Left ventricle myocardium inferior (tissue), 1 donor: ENCODE data around the gene AATF. TPM values are rescaled to one million over a fixed set of nuclear protein-coding genes. Genes with fewer than 3 reads are reported as not detected.
"Not testable (repeated sequence)": the region's sequence is repeated elsewhere in the genome, so short reads cannot be mapped to it uniquely, and the experiment has no call there.

Source experiments
- DNase-seq: peaks from one replicate; pipeline ENCODE4 v3.0.0-alpha.2; 2020
- H3K27ac ChIP-seq: fragments of 200-600 bp; replicated peaks from 2 replicates; pipeline ENCODE4 v1.8.0; 2021
- H3K27me3 ChIP-seq: fragments of 200-600 bp; 2 replicates; pipeline ENCODE4 v1.8.0; 2021; ENCODE audit warnings: low read depth
- H3K36me3 ChIP-seq: fragments of 200-600 bp; 2 replicates; pipeline ENCODE4 v1.8.0; 2021
- H3K4me1 ChIP-seq: fragments of 200-600 bp; 2 replicates; pipeline ENCODE4 v1.8.0; 2021
- H3K4me3 ChIP-seq: fragments of 200-600 bp; 2 replicates; pipeline ENCODE4 v1.8.0; 2021; ENCODE audit warnings: mild to moderate bottlenecking, moderate library complexity
- H3K9me3 ChIP-seq: fragments of 200-600 bp; replicated peaks from 2 replicates; pipeline ENCODE4 v1.8.0; 2021
- intact Hi-C: fragments of 100-400 bp; cut with micrococcal nuclease; formaldehyde crosslinking; loops from one replicate; pipeline ENCODE4 v1.11.0; 2022
- total RNA-seq: library from RNA; stranded (reverse); fragmentation: NEBNext Ultra II Directional; extraction: Animal tissue kit (Norgen Biotek cat#: 25700); gene quantifications from one replicate; pipeline ENCODE4 v1.2.1, GENCODE V29; 2021
- TF ChIP-seq, protein P1 (sequence below): fragments of 200-600 bp; IDR thresholded peaks from 2 replicates; pipeline ENCODE4 v1.8.0; 2021; ENCODE audit warnings: antibody characterized with exemption, mild to moderate bottlenecking, borderline replicate concordance
- donor health status: DM: no; HTN: yes; CAD: no; lungs with severe emphysema.

AATF gene
- total RNA-seq, 1 donor from 2014 or later: 24.2 TPM

DNA sequence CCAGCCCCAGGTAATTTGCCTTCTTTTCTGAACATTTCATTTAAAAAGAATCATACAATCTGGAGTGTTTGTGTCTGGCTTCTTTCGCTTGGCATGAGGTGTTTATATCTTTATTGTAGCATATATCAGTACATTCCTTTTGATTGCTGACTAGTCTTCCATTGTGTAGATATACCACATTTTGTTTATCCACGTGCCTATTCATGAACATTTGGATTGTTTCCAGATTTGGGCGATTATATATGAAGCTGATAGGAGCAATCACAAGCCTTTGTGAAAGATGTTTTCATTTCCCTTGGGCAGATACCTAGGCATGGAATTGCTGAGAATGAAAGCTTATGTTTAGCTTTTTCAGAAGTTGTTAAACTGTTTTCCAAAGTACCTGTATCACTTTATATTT, 120.3 kb downstream of the AATF start:
- Histone ChIP-seq H3K9me3 (peaks cover 7% of the 10 kb centered on the region), H3K27ac (no peak overlapping the region), H3K36me3 (no peaks in the 10 kb centered on the region), H3K4me3 (no peak overlapping the region), H3K27me3 (peaks cover 77% of the 10 kb centered on the region), H3K4me1 (no peaks in the 10 kb centered on the region)
- TF ChIP-seq, protein P1, sequence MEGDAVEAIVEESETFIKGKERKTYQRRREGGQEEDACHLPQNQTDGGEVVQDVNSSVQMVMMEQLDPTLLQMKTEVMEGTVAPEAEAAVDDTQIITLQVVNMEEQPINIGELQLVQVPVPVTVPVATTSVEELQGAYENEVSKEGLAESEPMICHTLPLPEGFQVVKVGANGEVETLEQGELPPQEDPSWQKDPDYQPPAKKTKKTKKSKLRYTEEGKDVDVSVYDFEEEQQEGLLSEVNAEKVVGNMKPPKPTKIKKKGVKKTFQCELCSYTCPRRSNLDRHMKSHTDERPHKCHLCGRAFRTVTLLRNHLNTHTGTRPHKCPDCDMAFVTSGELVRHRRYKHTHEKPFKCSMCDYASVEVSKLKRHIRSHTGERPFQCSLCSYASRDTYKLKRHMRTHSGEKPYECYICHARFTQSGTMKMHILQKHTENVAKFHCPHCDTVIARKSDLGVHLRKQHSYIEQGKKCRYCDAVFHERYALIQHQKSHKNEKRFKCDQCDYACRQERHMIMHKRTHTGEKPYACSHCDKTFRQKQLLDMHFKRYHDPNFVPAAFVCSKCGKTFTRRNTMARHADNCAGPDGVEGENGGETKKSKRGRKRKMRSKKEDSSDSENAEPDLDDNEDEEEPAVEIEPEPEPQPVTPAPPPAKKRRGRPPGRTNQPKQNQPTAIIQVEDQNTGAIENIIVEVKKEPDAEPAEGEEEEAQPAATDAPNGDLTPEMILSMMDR: no peak
- no peak for DNase-seq
- intact Hi-C loops: no loop called here

DNA sequence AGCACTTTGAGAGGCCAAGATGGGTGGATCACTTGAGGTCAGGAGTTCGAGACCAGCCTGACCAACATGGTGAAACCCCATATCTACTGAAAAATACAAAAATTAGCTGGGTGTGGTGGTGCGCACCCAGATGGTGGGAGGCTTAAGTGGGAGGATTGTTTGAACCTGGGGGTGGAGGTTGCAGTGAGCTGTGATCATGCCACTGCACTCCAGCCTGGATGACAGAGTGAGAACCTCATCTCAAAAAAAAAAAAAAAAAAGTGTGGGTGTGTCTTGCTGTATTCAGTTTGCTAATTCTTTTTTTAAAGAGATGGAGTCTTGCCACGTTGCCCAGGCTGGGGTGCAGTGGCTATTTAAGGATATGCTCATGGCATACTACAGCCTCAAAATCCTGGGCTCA, 124.7 kb downstream of the AATF start:
- H3K9me3 ChIP-seq, H3K27ac ChIP-seq, intact Hi-C loops, DNase-seq, H3K4me3 ChIP-seq, H3K4me1 ChIP-seq, H3K36me3 ChIP-seq: not testable (repeated sequence)
- peaks cover 34% of the 10 kb centered on the region for H3K27me3 ChIP-seq

DNA sequence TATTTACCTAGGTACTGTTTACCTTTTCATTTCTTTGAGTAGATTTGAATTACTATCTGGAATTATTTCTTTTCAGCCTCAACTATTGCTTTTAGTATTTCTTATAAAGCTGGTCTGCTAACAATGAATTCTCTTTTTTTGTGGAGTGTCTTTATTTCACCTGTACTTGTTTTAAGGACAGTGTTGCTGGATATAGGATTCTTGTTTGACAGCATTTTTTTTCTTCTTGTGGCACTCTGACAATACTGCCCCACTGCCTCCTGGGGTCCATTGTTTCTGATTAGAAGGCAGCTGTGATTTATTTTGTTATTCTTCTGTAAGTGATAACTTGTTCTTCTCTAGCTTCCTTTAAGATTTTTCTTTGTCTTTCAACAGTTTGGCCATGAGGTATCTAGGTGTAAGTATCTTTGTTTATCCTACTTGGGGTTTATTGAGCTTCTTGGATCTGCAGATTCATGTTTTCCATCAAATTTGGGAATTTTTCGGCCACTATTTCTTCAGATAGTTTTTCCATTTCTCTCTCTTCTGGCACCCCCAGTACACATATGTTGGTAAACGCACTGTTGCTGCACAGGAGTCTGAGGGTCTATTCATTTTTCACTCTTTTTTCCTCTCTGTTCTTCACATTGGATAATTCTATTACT, 130.4 kb downstream of the AATF start:
- Histone ChIP-seq H3K27me3 (no peaks in the 10 kb centered on the region), H3K36me3 (no peaks in the 10 kb centered on the region), H3K4me1 (no peaks in the 10 kb centered on the region), H3K27ac (no peak overlapping the region), H3K9me3 (peaks cover 12% of the 10 kb centered on the region), H3K4me3 (no peak overlapping the region)
- no peak for DNase-seq
- TF ChIP-seq, protein P1: no peak
- intact Hi-C loops: no loop called here

DNA sequence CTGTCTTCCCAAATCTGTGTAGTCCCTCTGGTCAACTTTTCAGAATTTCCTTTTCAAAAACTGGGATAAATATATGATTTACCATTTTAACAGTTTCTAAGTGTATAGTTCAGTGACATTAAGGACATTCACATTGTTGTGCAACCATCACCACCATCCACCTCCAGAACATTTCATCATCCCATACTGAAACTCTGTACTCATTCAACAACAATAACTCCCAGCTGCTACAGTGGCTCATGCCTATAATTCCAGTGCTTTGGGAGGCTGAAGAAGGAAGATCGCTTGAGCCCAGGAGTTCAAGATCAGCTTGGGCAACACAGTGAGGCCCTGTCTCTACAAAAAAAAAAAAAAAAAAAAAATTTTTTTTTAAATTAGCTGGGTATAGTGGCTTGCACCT, 131.0 kb downstream of the AATF start:
- intact Hi-C loops: no loop called here

DNA sequence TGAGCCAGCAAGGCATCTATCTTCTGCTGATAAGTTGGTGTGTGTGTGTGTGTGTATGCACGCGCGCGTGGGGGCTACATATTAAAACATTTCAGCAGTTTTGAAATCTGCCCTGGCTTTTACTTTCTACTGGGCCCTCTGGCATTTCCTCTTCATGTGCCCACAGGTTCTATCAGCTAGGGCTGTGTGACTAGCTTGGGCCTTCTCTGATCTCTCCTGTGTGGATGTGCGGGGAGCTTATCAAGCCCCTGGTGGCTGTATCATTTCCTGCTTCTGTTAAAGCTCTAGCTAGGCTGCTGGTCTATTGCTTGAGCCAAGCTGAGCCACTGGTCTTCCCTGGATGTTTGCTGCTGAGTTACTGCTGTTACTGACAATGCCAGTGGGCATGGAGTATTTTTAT, 132.5 kb downstream of the AATF start:
- TF ChIP-seq, protein P1: no peak
- intact Hi-C loops: no loop called here
- no peak for DNase-seq
- Histone ChIP-seq H3K4me3 (no peak overlapping the region), H3K36me3 (peaks cover 18% of the 10 kb centered on the region), H3K4me1 (no peaks in the 10 kb centered on the region), H3K27me3 (no peaks in the 10 kb centered on the region), H3K27ac (no peak overlapping the region), H3K9me3 (peaks cover 12% of the 10 kb centered on the region)

More for the DNA sequence above, 131.0 kb downstream of the AATF start:
- H3K36me3 ChIP-seq: peaks cover 3% of the 10 kb centered on the region
- no peak overlapping the region for H3K27ac ChIP-seq
- H3K9me3 ChIP-seq: peaks cover 12% of the 10 kb centered on the region
- H3K27me3 ChIP-seq: no peaks in the 10 kb centered on the region
- no peak for DNase-seq
- H3K4me3 ChIP-seq: no peak overlapping the region
- H3K4me1 ChIP-seq: no peaks in the 10 kb centered on the region
- TF ChIP-seq, protein P1: no peak

DNA sequence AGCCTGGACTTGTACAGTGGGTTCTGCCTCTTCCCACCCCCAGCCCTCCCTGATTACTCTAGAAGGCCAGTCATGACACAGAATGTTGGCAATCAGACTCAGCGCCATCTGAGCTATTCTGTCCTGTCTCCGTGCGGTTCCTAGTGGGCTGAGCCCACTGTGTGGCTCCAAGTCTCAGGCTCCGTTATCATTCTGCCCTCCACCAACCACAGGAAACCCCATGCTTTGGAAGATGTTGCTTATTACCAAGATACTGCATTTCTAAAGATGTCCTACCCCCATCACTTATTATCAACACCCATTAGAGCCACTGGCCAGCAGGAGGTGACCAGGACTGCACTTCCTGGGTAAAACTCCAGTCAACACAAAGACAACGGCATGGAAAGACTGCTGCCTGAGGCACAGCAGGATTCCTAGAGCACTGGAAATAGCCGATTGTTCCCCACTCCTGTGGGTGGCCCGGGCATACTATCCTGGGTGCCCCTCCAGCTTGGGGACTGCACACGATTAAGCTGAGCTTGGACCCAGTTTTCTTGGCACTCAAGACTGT, 133.6 kb downstream of the AATF start:
- intact Hi-C loops: no loop called here
- H3K4me1 ChIP-seq: no peaks in the 10 kb centered on the region
- peaks cover 29% of the 10 kb centered on the region for H3K36me3 ChIP-seq
- H3K4me3 ChIP-seq: no peak overlapping the region
- no peak for DNase-seq
- peaks cover 12% of the 10 kb centered on the region for H3K9me3 ChIP-seq
- no peaks in the 10 kb centered on the region for H3K27me3 ChIP-seq
- H3K27ac ChIP-seq: no peak overlapping the region
- TF ChIP-seq, protein P1: no peak
